ENCODE data around the gene CTNNAL1.
"Not testable (repeated sequence)": the region's sequence is repeated elsewhere in the genome, so short reads cannot be mapped to it uniquely, and the experiment has no call there.

The CTNNAL1 gene

DNA sequence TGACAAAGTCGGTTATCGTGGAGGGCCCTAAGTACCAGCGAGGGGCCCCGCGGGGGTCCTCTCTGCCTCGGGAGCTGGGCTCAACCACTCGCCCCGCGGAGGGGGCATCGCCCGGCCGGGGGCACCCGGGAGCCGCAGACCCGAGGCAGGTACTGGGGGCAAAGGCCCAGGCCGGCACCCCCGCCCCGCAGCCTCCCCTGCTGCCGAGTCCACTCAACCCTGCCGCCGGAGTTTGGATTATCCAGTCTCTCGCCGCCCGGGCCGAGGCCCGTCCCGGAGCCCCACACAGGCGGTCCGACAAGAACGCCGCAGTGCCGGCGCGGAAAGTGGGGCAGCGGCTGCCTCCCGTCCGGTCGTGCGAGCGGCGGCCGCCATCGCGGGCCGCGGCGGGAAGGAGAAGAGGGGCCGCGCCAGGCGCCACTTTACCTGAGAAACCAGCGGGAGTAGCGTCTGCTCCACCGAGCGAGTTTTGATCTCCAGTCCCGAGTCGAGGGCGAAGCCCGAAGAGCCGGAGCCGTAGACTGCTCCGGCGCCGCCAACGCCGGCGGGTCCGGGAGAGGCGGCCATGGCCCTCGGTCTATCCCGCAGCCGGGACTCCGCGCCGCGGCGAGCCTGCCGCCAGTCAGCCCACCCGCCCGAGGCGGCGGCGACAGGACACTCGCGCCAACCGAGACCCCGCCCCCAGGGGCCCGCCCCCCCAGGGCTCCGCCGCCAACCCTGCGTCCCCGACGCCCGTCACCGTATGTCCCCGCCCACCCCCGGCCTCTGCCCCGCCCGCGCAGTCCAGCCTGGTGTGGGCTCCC lies at the start of gene CTNNAL1:
Gene CTNNAL1 (minus strand): TSS at position 624 of the 803 bp plus-strand sequence. CDS start 57 bp downstream, at position 567.
- Mint-ChIP-seq H3K4me3 (peak within 1 kb of the TSS; percentile 97), H3K36me3 (no peaks in the 10 kb centered on the region), H3K27me3 (peaks cover 4% of the 10 kb centered on the region), H3K9me3 (ENCODE audit: low read depth) (no peaks in the 10 kb centered on the region), H3K27ac (peak within 1 kb of the TSS; percentile 93), H3K4me1 (ENCODE audit: low read depth) (peaks cover 31% of the 10 kb centered on the region)

GRCh38 chr9:109062543-109062942 lies 49.2 kb upstream of the CTNNAL1 start:
- Mint-ChIP-seq H3K27me3 (no peaks in the 10 kb centered on the region), H3K9me3 (ENCODE audit: low read depth) (no peaks in the 10 kb centered on the region), H3K4me1 (ENCODE audit: low read depth) (no peaks in the 10 kb centered on the region), H3K27ac (no peak overlapping the region), H3K36me3 (peaks cover 14% of the 10 kb centered on the region), H3K4me3 (no peak overlapping the region)

GRCh38 chr9:109060191-109060590 lies 46.9 kb upstream of the CTNNAL1 start:
- H3K36me3 Mint-ChIP-seq, result peaks cover 16% of the 10 kb centered on the region
- no peaks in the 10 kb centered on the region for H3K9me3 Mint-ChIP-seq (ENCODE audit: low read depth)
- H3K4me1 Mint-ChIP-seq (ENCODE audit: low read depth), result no peaks in the 10 kb centered on the region
- no peaks in the 10 kb centered on the region for H3K27me3 Mint-ChIP-seq
- H3K4me3 Mint-ChIP-seq, result no peak overlapping the region
- H3K27ac Mint-ChIP-seq, result no peak overlapping the region

GRCh38 chr9:109053121-109053520 lies 39.8 kb upstream of the CTNNAL1 start:
- not testable (repeated sequence) for H3K4me1 Mint-ChIP-seq (ENCODE audit: low read depth)

GRCh38 chr9:109052416-109052815 lies 39.1 kb upstream of the CTNNAL1 start:
- Mint-ChIP-seq H3K4me3 (no peak overlapping the region), H3K27me3 (no peaks in the 10 kb centered on the region), H3K4me1 (ENCODE audit: low read depth) (peaks cover 4% of the 10 kb centered on the region), H3K9me3 (ENCODE audit: low read depth) (no peaks in the 10 kb centered on the region), H3K36me3 (peaks cover 34% of the 10 kb centered on the region), H3K27ac (no peak overlapping the region)

More at GRCh38 chr9:109053121-109053520, 39.8 kb upstream of the CTNNAL1 start:
- H3K27me3 Mint-ChIP-seq; H3K9me3 Mint-ChIP-seq (ENCODE audit: low read depth); H3K27ac Mint-ChIP-seq; H3K4me3 Mint-ChIP-seq: not testable (repeated sequence)
- H3K36me3 Mint-ChIP-seq, result peaks cover 31% of the 10 kb centered on the region

- Mint-ChIP-seq H3K4me1 (ENCODE audit: low read depth) (peaks cover 8% of the 10 kb centered on the region), H3K9me3 (ENCODE audit: low read depth) (no peaks in the 10 kb centered on the region), H3K36me3 (peaks cover 35% of the 10 kb centered on the region), H3K27me3 (no peaks in the 10 kb centered on the region), H3K27ac (no peak overlapping the region), H3K4me3 (no peak overlapping the region)
Measured at GRCh38 chr9:109051733-109052132, 38.4 kb upstream of the CTNNAL1 start.

GRCh38 chr9:109050444-109050843 lies 37.1 kb upstream of the CTNNAL1 start:
- no peak overlapping the region for H3K4me3 Mint-ChIP-seq
- H3K9me3 Mint-ChIP-seq (ENCODE audit: low read depth), result no peaks in the 10 kb centered on the region
- H3K36me3 Mint-ChIP-seq, result peaks cover 38% of the 10 kb centered on the region
- peaks cover 13% of the 10 kb centered on the region for H3K4me1 Mint-ChIP-seq (ENCODE audit: low read depth)
- no peaks in the 10 kb centered on the region for H3K27me3 Mint-ChIP-seq
- H3K27ac Mint-ChIP-seq, result no peak overlapping the region

- Mint-ChIP-seq H3K27me3 (no peaks in the 10 kb centered on the region), H3K36me3 (peaks cover 37% of the 10 kb centered on the region), H3K4me1 (ENCODE audit: low read depth) (peaks cover 13% of the 10 kb centered on the region), H3K9me3 (ENCODE audit: low read depth) (no peaks in the 10 kb centered on the region), H3K4me3 (no peak overlapping the region), H3K27ac (no peak overlapping the region)
Measured at GRCh38 chr9:109048822-109049221, 35.5 kb upstream of the CTNNAL1 start.

DNA sequence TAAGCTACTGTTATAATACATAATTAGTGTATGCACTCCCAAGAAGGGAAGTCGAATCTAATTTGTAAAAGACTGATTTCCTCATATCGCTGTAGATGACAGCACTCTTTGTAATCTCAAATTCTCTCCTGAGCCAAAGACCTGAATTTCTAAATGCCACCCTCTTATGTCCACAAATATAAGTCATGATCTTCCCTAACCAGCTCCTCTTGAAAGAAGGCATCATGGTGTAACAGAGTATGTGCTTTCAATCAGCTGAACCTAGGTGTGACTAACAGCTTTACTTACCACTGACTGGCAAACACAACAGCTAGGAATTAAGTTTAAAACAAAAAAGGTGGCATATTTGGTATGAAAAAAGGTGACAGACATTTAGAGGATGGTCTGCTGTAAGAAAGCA lies 34.0 kb upstream of the CTNNAL1 start:
- Mint-ChIP-seq H3K27ac (peak overlapping the region; percentile 2), H3K4me1 (ENCODE audit: low read depth) (peaks cover 13% of the 10 kb centered on the region), H3K9me3 (ENCODE audit: low read depth) (peaks cover 6% of the 10 kb centered on the region), H3K27me3 (no peaks in the 10 kb centered on the region), H3K36me3 (peaks cover 46% of the 10 kb centered on the region), H3K4me3 (no peak overlapping the region)

DNA sequence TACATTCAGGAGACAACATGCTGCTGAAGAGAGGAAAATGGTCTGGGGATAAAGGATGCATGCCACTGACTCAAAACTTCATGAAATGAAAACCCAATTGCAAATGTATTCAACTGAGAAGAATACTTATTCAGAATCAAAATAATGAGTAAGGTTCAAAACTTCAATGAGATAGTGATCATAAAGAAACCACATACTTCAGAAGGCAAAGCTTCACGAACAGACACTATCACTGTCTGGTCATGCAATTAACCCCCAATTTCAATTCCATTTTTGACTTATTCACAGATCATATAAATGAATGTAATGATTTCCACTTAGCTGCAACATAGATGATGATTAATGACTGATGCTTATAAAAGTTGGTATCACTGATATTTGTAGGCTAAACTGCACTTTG lies 33.0 kb upstream of the CTNNAL1 start:
- Mint-ChIP-seq H3K4me3 (no peak overlapping the region), H3K4me1 (ENCODE audit: low read depth) (peaks cover 13% of the 10 kb centered on the region), H3K36me3 (peaks cover 38% of the 10 kb centered on the region), H3K27me3 (no peaks in the 10 kb centered on the region), H3K9me3 (ENCODE audit: low read depth) (peaks cover 6% of the 10 kb centered on the region), H3K27ac (peak overlapping the region; percentile 28)

DNA sequence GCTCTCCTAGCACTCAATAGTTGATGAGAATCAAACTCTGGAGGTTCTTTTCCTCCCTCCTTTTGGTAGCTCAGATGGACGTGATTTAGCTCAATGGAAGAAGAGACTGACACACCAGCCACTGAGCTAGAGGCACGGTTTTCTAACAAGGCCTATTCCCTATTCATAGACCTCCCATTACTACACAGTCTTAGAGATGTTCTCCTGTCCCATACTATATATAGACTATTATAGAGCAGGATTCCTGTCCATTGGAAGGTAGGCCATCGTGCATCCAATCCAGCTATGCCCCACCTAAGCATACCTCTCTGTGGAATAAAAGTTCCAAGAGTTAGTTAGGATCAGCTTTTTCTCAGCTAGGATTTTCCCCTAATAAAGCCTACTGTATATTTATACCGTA lies 30.3 kb upstream of the CTNNAL1 start:
- Mint-ChIP-seq H3K27me3 (no peaks in the 10 kb centered on the region), H3K9me3 (ENCODE audit: low read depth) (peaks cover 6% of the 10 kb centered on the region), H3K36me3 (peaks cover 31% of the 10 kb centered on the region), H3K27ac (no peak overlapping the region), H3K4me1 (ENCODE audit: low read depth) (peaks cover 13% of the 10 kb centered on the region), H3K4me3 (no peak overlapping the region)

DNA sequence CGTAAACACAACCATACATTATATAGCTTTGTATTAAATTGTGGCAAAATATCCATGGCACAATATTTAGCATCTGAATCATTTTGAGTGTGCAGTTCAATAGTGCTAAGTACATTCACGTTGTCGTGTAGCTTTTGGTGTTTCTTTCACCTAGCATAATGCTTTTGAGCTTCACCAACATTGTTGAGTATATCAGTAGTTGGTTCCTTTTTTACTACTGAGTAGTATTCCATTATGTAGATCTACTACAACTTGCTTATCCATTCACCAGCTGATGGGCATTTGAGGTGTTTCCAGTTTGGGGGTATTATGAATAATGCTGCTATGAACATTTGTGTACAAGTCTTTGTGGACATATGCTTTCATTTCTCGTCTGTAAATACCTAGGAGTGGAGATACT lies 27.3 kb upstream of the CTNNAL1 start:
- Mint-ChIP-seq H3K9me3 (ENCODE audit: low read depth) (peaks cover 6% of the 10 kb centered on the region), H3K36me3 (peaks cover 25% of the 10 kb centered on the region), H3K27me3 (no peaks in the 10 kb centered on the region), H3K27ac (no peak overlapping the region), H3K4me1 (ENCODE audit: low read depth) (no peaks in the 10 kb centered on the region), H3K4me3 (no peak overlapping the region)

DNA sequence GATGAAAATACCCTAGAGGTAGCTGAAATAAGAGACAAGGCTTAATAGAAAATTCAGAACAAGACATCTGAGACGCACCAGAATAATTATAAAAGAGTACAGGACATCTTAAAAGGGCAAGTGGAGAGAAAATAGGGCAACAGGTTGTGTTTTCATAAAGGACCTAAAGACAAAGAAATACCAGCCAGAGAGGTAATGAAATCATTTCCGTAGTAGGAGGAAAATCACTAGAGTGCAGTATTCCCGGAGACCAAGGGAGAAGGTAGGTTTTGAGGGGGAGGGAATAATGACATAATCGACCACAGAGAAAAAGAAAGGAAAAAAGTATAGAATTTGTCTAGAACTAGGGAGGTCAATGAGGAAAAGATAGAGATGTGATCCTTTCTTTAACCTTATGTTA lies 26.2 kb upstream of the CTNNAL1 start:
- peaks cover 6% of the 10 kb centered on the region for H3K9me3 Mint-ChIP-seq (ENCODE audit: low read depth)
- H3K36me3 Mint-ChIP-seq, result peaks cover 23% of the 10 kb centered on the region
- H3K4me1 Mint-ChIP-seq (ENCODE audit: low read depth), result no peaks in the 10 kb centered on the region
- no peak overlapping the region for H3K4me3 Mint-ChIP-seq
- H3K27me3 Mint-ChIP-seq, result no peaks in the 10 kb centered on the region
- H3K27ac Mint-ChIP-seq, result no peak overlapping the region

GRCh38 chr9:109037946-109038715 lies 24.8 kb upstream of the CTNNAL1 start:
- H3K36me3 Mint-ChIP-seq, result peaks cover 16% of the 10 kb centered on the region
- no peaks in the 10 kb centered on the region for H3K27me3 Mint-ChIP-seq
- H3K27ac Mint-ChIP-seq, result peak overlapping the region; percentile 36
- no peaks in the 10 kb centered on the region for H3K4me1 Mint-ChIP-seq (ENCODE audit: low read depth)
- H3K4me3 Mint-ChIP-seq, result no peak overlapping the region
- H3K9me3 Mint-ChIP-seq (ENCODE audit: low read depth), result peaks cover 1% of the 10 kb centered on the region
